HCT116 (cell line): ENCODE results near the gene HCN3. TPM values are rescaled to one million over a fixed set of nuclear protein-coding genes. Genes with fewer than 3 reads are reported as not detected.

Source experiments
- ATAC-seq: fragments of 200-7000 bp; cut with Tn5 transposase; 2 replicates; pipeline ENCODE4 v1.9.1; 2020; ENCODE audit warnings: mild to moderate bottlenecking, moderate library complexity
- BruUV-seq: library from RNA; stranded (reverse); fragments of 400-500 nt; replicated peaks from 2 replicates; lab custom pipeline; 2021; lab: Mats Ljungman, UMichigan
- CTCF ChIA-PET: fragments of 300-600 bp; sonication (Branson Sonifier 250); formaldehyde crosslinking; loops from one replicate; lab custom pipeline; 2021; ENCODE audit warnings: antibody characterized with exemption; lab: Charles Lee
- POLR2A ChIA-PET: fragments of 300-600, 350-600 bp; sonication (Branson Sonifier 250); formaldehyde crosslinking; loops from one replicate; lab custom pipeline; 2021; ENCODE audit warnings: antibody characterized with exemption; lab: Charles Lee
- RAD21 ChIA-PET, 2 experiments: fragments of 300-600 bp; sonication (Branson Sonifier 250); formaldehyde crosslinking; loops; one replicate each; lab custom pipeline; 2023; ENCODE audit warnings: low total read pairs in 2 of 2; ENCODE audit not compliant: uncharacterized antibody in 2 of 2, unreplicated experiment in 2 of 2, low non-redundant PET in 1 of 2; lab: Charles Lee
- DNase-seq: peaks from one replicate; pipeline ENCODE4 v3.0.0-alpha.2; 2010; ENCODE audit warnings: low read depth, low spot score
- H2AFZ ChIP-seq: fragments of 200-600 bp; shearing (Covaris generic), sonication (generic); 2 replicates; pipeline ENCODE4 v1.6.1; 2017; ENCODE audit warnings: low read depth, mixed run types, mixed read lengths, antibody characterized with exemption, low read length; ENCODE audit not compliant: poor library complexity, severe bottlenecking
- H3K27ac ChIP-seq: 2 replicates; pipeline ENCODE4 v1.5.1; 2012; ENCODE audit warnings: low read depth, low read length
- H3K27me3 ChIP-seq: fragments of 200-600 bp; sonication (generic); 2 replicates; pipeline ENCODE4 v1.6.1; 2016; ENCODE audit warnings: mixed run types, low read length, mixed read lengths; ENCODE audit not compliant: insufficient read depth
- H3K36me3 ChIP-seq, 2 experiments: fragments of 200-500 bp in 1 of 2; fragments of 200-600 bp in 1 of 2; sonication (Bioruptor generic) in 1 of 2; sonication (generic) in 1 of 2; 2 replicates each; pipeline versions ENCODE4 v1.5.1 to v1.6.1; 2014 to 2016; ENCODE audit warnings: low read length in 2 of 2, inconsistent platforms in 1 of 2, mixed read lengths in 1 of 2, mixed run types in 1 of 2; ENCODE audit not compliant: insufficient read depth in 2 of 2, control insufficient read depth in 1 of 2
- H3K4me1 ChIP-seq, 2 experiments: fragments of 200-600 bp in 1 of 2; sonication (generic) in 1 of 2; 2 replicates each; pipeline versions ENCODE4 v1.5.1 to v1.6.1; 2012 to 2017; ENCODE audit warnings: low read length in 2 of 2, inconsistent platforms in 1 of 2, mild to moderate bottlenecking in 1 of 2, mixed read lengths in 1 of 2, mixed run types in 1 of 2, moderate library complexity in 1 of 2; ENCODE audit not compliant: insufficient read depth in 2 of 2, control insufficient read depth in 1 of 2
- H3K4me2 ChIP-seq: fragments of 200-600 bp; sonication (generic); 2 replicates; pipeline ENCODE4 v1.6.1; 2017; ENCODE audit warnings: mixed run types, low read length, mixed read lengths
- H3K4me3 ChIP-seq, 2 experiments: fragments of 200-600 bp in 1 of 2; sonication (generic) in 1 of 2; replicated peaks in 1 of 2; 2 replicates each; pipeline ENCODE4 v1.5.1; 2011 to 2016; ENCODE audit warnings: low read length in 2 of 2, control low read depth in 1 of 2, low read depth in 1 of 2, mild to moderate bottlenecking in 1 of 2, mixed read lengths in 1 of 2, mixed run types in 1 of 2
- H3K79me2 ChIP-seq: fragments of 200-600 bp; sonication (generic); 2 replicates; pipeline ENCODE4 v1.6.1; 2017; ENCODE audit warnings: mild to moderate bottlenecking, mixed run types, low read length, moderate library complexity, mixed read lengths; ENCODE audit not compliant: insufficient read depth
- H3K9ac ChIP-seq: fragments of 200-600 bp; sonication (generic); 2 replicates; pipeline ENCODE4 v1.6.1; 2016; ENCODE audit warnings: low read length, mixed read lengths
- H3K9me2 ChIP-seq: fragments of 200-600 bp; sonication (generic), shearing (Covaris generic); 2 replicates; pipeline ENCODE4 v1.6.1; 2017; ENCODE audit warnings: mixed run types, mild to moderate bottlenecking, moderate library complexity; ENCODE audit not compliant: insufficient read depth
- H3K9me3 ChIP-seq, 2 experiments: fragments of 200-500 bp in 1 of 2; fragments of 200-600 bp in 1 of 2; sonication (Bioruptor generic) in 1 of 2; sonication (generic) in 1 of 2; 2 replicates each; pipeline ENCODE4 v1.6.1; 2014 to 2017; ENCODE audit warnings: low read length in 2 of 2, mixed read lengths in 2 of 2, inconsistent platforms in 1 of 2, low read depth in 1 of 2, mild to moderate bottlenecking in 1 of 2, mixed run types in 1 of 2, moderate library complexity in 1 of 2; ENCODE audit not compliant: control insufficient read depth in 1 of 2, insufficient read depth in 1 of 2
- H4K20me1 ChIP-seq: fragments of 200-600 bp; sonication (generic), shearing (Covaris generic); 2 replicates; pipeline ENCODE4 v1.6.1; 2017; ENCODE audit warnings: mixed run types, mild to moderate bottlenecking, moderate library complexity; ENCODE audit not compliant: insufficient read depth
- EZH2phosphoT487 ChIP-seq: fragments of 200-600 bp; IDR thresholded peaks from 2 replicates; pipeline ENCODE4 v1.6.1; 2018; ENCODE audit warnings: antibody characterized with exemption, borderline replicate concordance
- FOSL1 ChIP-seq: IDR thresholded peaks from 2 replicates; pipeline ENCODE4 v1.6.1; 2012; ENCODE audit warnings: low read depth
- MAX ChIP-seq: IDR thresholded peaks from 2 replicates; pipeline ENCODE4 v1.6.1; 2012
- POLR2A ChIP-seq: IDR thresholded peaks from 2 replicates; pipeline ENCODE4 v1.7.0; 2011; ENCODE audit warnings: borderline replicate concordance; ENCODE audit not compliant: insufficient read depth, insufficient read length; ENCODE audit errors: extremely low read depth
- POLR2AphosphoS5 ChIP-seq: IDR thresholded peaks from 2 replicates; pipeline ENCODE4 v1.6.1; 2011; ENCODE audit warnings: mild to moderate bottlenecking, low read depth, low read length, moderate library complexity
- intact Hi-C: fragments of 100-400 bp; cut with micrococcal nuclease; formaldehyde crosslinking; loops from 2 replicates; pipeline ENCODE4 v1.10.0; 2022
- total RNA-seq: library from RNA; stranded (reverse); gene quantifications from one replicate; pipeline ENCODE4 v1.2.1, GENCODE V29; 2021; ENCODE audit not compliant: unreplicated experiment
- TF ChIP-seq, protein P1 (sequence below), 3 experiments: fragments of 200-600 bp in 1 of 3; sonication (generic) in 1 of 3; IDR thresholded peaks in 2 of 3; conservative IDR thresholded peaks in 1 of 3; 2 replicates each; pipeline ENCODE4 v1.5.1; 2012 to 2017; ENCODE audit warnings: low read depth in 2 of 3, low read length in 2 of 3, antibody characterized with exemption in 1 of 3, borderline replicate concordance in 1 of 3, control low read depth in 1 of 3, mild to moderate bottlenecking in 1 of 3, mixed read lengths in 1 of 3, mixed run types in 1 of 3, moderate library complexity in 1 of 3; ENCODE audit not compliant: insufficient read depth in 1 of 3
- TF ChIP-seq, protein P2 (sequence below): IDR thresholded peaks from 2 replicates; pipeline ENCODE4 v1.6.1; 2012; ENCODE audit warnings: low read depth

HCN3 gene
- total RNA-seq, 1 experiment from 2014 or later = 8.5 TPM

DNA sequence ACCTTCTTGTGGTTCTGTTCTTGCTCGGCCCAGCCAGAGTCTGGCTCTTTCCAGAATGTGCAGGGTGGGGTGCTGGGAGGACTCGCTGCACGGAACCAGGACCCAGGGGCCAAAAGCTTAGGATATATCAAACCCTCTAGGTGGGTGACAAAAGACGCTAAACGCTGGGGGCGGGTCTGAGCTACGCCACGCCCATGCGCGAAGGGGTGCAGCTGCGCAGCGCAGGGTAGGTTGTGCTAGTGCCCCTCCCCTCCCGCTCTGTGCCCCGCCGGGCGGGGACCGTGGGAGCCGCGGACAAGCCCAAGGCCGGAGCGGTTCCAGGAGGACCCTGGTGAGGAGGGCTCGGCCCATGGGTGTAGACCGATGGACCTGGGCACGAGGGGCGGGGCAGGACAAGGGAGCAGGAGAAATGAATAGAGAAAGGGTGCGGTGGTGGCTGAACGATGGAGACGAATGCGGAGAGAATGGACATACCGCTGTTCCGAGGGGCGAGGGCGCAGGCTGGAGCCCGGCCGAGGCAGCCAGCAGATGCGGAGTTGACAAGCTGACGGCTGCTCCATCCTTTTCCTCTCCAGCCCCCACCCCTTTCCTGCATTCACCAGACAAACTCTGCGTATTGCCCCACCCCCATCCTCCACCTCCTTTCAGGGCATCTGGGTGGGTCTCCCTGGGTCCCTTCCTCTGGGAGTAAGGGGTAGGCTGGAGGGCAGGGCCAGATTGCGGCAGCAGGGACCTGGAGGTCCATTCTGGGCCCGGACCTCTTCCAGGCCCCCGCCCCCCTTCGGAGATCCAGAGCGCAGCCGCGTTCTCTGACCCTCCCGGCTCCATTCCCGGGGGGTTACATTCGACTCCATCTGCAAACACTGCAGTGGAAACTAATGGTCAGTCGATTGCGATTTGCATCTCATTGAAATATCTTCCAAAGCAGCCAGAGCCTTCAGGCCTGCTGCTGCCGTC is 43.7 kb downstream of the HCN3 start, which contains the start of gene RUSC1:
Gene RUSC1, plus strand, starts transcription at position 234 of the 957 bp plus-strand sequence. CDS start 880 bp downstream, outside the sequence.
- Histone ChIP-seq H3K4me1 (peaks cover 14 to 25% of the 10 kb centered on the region in 2 experiments), H3K27ac (peak within 1 kb of the TSS; percentile 96; the same call in 1 of the 2 replicates), H3K9me3 (no peaks in the 10 kb centered on the region), H2AFZ (no peak within 1 kb of the TSS), H4K20me1 (no peaks in the 10 kb centered on the region), H3K9me2 (no peaks in the 10 kb centered on the region), H3K4me2 (0 out of 2 replicates have a peak within 1 kb of the TSS, but pooled peaks have one; percentile 100), H3K9ac (no peak within 1 kb of the TSS), H3K36me3 (peaks cover 24 to 27% of the 10 kb centered on the region in 2 experiments; a peak in 3 of 4 replicates), H3K4me3 (no peak within 1 kb of the TSS), H3K79me2 (peaks cover 16% of the 10 kb centered on the region; the same call in 1 of the 2 replicates), H3K27me3 (no peaks in the 10 kb centered on the region)
- no peak for TF ChIP-seq EZH2phosphoT487
- peak; percentile 36; the same call in 1 of the 2 replicates for TF ChIP-seq POLR2AphosphoS5
- no TSS peak for BruUV-seq
- CTCF ChIA-PET = no interaction called here
- DNase-seq = no peak
- no peak for ATAC-seq
- RAD21 ChIA-PET = interaction anchor here in 1 of 2 experiments (0.6 kb wide), 1 partner anchor 48 kb away, joined by 3 read pairs; the partner anchor contains the start of gene CLK2
- POLR2A ChIA-PET = no interaction called here
- intact Hi-C loops = loop anchor here (5.0 to 10.0 kb wide), 2 partner anchors 146 to 271 kb away; partner anchors contain the start of genes KRTCAP2 and TRIM46

GRCh38 chr1:155321639-155322503 is 44.6 kb downstream of the HCN3 start:
- intact Hi-C loops = loop anchor here (5.0 to 10.0 kb wide), 2 partner anchors 147 to 270 kb away; partner anchors contain the start of genes KRTCAP2 and TRIM46
- Histone ChIP-seq H3K79me2 (peaks cover 25% of the 10 kb centered on the region; the same call in 1 of the 2 replicates), H3K4me1 (peaks cover 15 to 25% of the 10 kb centered on the region in 2 experiments), H3K27ac (peak overlapping the region; percentile 96), H4K20me1 (no peaks in the 10 kb centered on the region), H3K27me3 (no peaks in the 10 kb centered on the region), H3K36me3 (peaks cover 24 to 29% of the 10 kb centered on the region in 2 experiments; a peak in 3 of 4 replicates), H3K9me3 (no peaks in the 10 kb centered on the region), H3K9me2 (no peaks in the 10 kb centered on the region), H3K4me2 (peak overlapping the region; percentile 100), H3K4me3 (peak overlapping the region in 1 of 2 experiments; percentile 83; a peak in 2 of 4 replicates), H3K9ac (no peak overlapping the region), H2AFZ (no peak overlapping the region)
- CTCF ChIA-PET = interaction anchor here (3.9 kb wide), 1 partner anchor 72 kb away, joined by 44 read pairs; no protein-coding TSS in a partner anchor
- BruUV-seq = no TSS peak
- ATAC-seq = no peak
- POLR2A ChIA-PET = interaction anchor here (0.6 kb wide), 1 partner anchor 255 kb away, joined by 4 read pairs; no protein-coding TSS in a partner anchor
- no peak for DNase-seq
- RAD21 ChIA-PET = no interaction called here
- TF ChIP-seq MAX (no peak), POLR2A (no peak), FOSL1 (no peak), EZH2phosphoT487 (no peak)
- TF ChIP-seq, protein P1, sequence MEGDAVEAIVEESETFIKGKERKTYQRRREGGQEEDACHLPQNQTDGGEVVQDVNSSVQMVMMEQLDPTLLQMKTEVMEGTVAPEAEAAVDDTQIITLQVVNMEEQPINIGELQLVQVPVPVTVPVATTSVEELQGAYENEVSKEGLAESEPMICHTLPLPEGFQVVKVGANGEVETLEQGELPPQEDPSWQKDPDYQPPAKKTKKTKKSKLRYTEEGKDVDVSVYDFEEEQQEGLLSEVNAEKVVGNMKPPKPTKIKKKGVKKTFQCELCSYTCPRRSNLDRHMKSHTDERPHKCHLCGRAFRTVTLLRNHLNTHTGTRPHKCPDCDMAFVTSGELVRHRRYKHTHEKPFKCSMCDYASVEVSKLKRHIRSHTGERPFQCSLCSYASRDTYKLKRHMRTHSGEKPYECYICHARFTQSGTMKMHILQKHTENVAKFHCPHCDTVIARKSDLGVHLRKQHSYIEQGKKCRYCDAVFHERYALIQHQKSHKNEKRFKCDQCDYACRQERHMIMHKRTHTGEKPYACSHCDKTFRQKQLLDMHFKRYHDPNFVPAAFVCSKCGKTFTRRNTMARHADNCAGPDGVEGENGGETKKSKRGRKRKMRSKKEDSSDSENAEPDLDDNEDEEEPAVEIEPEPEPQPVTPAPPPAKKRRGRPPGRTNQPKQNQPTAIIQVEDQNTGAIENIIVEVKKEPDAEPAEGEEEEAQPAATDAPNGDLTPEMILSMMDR (IDR thresholded peaks at IDR 0.05 in 2 of 3, conservative IDR thresholded peaks at IDR 0.05 in 1 of 3; ENCODE audit: borderline replicate concordance in 1 of 3, insufficient read depth in 1 of 3, low read depth in 2 of 3, low read length in 2 of 3) = no peak
- TF ChIP-seq, protein P2, sequence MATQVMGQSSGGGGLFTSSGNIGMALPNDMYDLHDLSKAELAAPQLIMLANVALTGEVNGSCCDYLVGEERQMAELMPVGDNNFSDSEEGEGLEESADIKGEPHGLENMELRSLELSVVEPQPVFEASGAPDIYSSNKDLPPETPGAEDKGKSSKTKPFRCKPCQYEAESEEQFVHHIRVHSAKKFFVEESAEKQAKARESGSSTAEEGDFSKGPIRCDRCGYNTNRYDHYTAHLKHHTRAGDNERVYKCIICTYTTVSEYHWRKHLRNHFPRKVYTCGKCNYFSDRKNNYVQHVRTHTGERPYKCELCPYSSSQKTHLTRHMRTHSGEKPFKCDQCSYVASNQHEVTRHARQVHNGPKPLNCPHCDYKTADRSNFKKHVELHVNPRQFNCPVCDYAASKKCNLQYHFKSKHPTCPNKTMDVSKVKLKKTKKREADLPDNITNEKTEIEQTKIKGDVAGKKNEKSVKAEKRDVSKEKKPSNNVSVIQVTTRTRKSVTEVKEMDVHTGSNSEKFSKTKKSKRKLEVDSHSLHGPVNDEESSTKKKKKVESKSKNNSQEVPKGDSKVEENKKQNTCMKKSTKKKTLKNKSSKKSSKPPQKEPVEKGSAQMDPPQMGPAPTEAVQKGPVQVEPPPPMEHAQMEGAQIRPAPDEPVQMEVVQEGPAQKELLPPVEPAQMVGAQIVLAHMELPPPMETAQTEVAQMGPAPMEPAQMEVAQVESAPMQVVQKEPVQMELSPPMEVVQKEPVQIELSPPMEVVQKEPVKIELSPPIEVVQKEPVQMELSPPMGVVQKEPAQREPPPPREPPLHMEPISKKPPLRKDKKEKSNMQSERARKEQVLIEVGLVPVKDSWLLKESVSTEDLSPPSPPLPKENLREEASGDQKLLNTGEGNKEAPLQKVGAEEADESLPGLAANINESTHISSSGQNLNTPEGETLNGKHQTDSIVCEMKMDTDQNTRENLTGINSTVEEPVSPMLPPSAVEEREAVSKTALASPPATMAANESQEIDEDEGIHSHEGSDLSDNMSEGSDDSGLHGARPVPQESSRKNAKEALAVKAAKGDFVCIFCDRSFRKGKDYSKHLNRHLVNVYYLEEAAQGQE = no peak
